ENCODE results near the gene POU6F1. TPM values are rescaled to one million over a fixed set of nuclear protein-coding genes. Genes with fewer than 3 reads are reported as not detected.
"Not testable (repeated sequence)": the region's sequence is repeated elsewhere in the genome, so short reads cannot be mapped to it uniquely, and the experiment has no call there.

Gene POU6F1
- total RNA-seq, 2 experiments from 2014 or later = 4.7 to 6.3 TPM

DNA sequence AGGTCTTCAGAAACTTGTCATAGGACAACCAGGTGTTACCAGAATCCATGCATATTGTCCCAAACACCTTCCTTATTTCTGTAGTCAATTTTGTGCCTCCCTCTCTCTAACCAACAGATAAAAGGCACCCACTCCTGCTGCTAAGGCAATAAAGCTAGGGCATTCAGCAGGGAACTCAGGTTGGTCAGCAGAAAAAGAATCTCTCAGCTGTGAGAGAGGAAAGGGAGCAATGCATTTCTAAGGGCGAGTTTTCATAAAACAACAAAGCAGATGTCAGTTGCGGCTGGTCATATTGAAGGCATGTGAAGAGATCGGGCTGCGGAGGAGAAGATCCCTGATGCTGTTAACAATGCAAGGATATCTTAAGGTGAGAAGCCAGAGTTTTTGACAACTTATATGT is 7.4 kb upstream of the POU6F1 start:
- Mint-ChIP-seq H3K27me3 (no peaks in the 10 kb centered on the region), H3K9me3 (no peaks in the 10 kb centered on the region), H3K4me3 (no peak overlapping the region), H3K27ac (no peak overlapping the region), H3K36me3 (ENCODE audit: low read depth) (no peaks in the 10 kb centered on the region), H3K4me1 (no peaks in the 10 kb centered on the region)
- ChIA-PET CTCF (interaction anchor here (0.6 to 0.7 kb wide), 2 partner anchors 13 to 47 kb away, joined by 3 read pairs; partner anchors contain the start of gene DAZAP2), POLR2A (no interaction called here)
- DNase-seq = no peak

DNA sequence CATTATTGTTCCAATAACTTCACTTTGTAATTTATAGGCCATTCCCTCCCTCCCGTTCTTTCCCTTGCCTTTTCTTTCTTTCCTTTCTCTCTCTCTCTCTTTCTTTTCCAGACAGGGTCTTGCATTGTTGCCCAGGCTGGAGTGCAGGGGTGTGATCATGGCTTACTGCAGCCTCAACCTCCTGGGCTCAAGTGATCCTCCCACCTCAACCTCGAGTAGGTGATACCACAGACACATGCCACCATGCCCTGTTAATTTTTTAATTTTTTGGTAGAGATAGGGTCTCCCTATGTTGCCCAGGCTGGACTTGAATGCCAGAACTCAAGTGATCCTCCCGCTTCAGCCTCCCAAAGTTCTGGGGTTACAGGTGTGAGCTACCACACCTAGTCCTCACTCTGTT is 6.8 kb upstream of the POU6F1 start:
- CTCF ChIA-PET = no interaction called here
- Mint-ChIP-seq H3K4me1 (no peaks in the 10 kb centered on the region), H3K27me3 (no peaks in the 10 kb centered on the region), H3K9me3 (no peaks in the 10 kb centered on the region), H3K4me3 (no peak overlapping the region), H3K27ac (no peak overlapping the region), H3K36me3 (ENCODE audit: low read depth) (no peaks in the 10 kb centered on the region)
- POLR2A ChIA-PET = no interaction called here
- no peak for DNase-seq

DNA sequence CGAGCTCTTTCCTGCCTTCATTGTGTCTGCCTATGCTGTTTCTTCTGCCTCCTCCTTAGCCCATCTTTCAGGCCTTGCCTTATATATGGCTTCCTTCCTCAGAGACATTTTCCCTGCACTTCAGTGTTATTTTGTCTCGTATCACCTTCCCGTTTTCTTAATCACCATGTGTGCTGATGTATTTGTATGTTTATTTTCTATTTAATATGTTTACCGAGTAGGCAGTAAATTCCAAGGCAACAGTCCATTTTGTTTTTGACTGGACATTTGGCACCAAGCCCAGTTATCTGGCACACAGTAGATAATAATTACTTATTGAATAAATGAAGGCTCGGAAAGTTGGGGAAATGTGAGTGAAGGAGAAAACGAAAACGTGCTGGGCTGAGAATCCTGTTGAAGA is 4.6 kb upstream of the POU6F1 start:
- CTCF ChIA-PET = no interaction called here
- POLR2A ChIA-PET = no interaction called here
- Mint-ChIP-seq H3K27me3 (no peaks in the 10 kb centered on the region), H3K4me1 (peaks cover 14% of the 10 kb centered on the region), H3K36me3 (ENCODE audit: low read depth) (no peaks in the 10 kb centered on the region), H3K27ac (no peak overlapping the region), H3K9me3 (no peaks in the 10 kb centered on the region), H3K4me3 (no peak overlapping the region)
- no peak for DNase-seq

DNA sequence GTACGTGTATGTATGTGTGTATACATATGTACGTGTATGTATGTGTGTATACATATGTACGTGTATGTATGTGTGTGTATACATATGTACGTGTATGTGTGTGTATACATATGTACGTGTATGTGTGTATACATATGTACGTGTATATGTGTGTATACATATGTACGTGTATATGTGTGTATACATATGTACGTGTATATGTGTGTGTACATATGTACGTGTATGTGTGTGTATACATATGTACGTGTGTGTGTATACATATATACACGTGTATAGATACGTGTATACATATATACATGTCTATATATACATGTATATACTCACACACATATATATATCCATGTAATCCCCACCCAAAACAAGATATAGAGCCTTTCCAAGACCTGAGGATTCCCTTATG is 2.0 kb upstream of the POU6F1 start:
- POLR2A ChIA-PET = interaction anchor here (0.7 to 1.0 kb wide), 2 partner anchors 19 to 481 kb away, joined by 3 read pairs; partner anchors contain the start of gene DAZAP2

DNA sequence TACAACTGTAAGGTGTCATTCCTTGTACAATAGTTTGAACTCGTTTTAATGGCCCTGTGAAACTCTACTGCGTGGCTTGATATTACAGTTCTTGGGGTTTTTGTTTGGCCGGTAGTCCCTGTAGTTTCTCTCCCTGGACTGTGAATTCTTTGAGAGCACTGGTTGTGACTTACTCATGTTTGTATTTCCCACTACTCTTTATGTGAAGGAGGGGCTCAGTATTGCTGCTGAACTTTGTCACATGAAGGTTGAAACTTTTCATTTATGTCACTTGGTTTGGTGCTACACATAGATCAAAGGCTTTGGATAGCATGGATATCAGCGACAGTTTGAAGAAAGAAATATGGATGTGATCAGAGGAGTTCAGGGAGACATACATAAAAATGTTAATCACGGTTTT is 1.5 kb upstream of the POU6F1 start:
- no peak for DNase-seq
- Mint-ChIP-seq H3K27ac (no peak overlapping the region), H3K4me1 (peaks cover 18% of the 10 kb centered on the region), H3K36me3 (ENCODE audit: low read depth) (no peaks in the 10 kb centered on the region), H3K27me3 (no peaks in the 10 kb centered on the region), H3K9me3 (no peaks in the 10 kb centered on the region), H3K4me3 (peak overlapping the region; percentile 85)
- ChIA-PET CTCF (interaction anchor here (1.8 to 2.6 kb wide), 3 partner anchors 11 to 136 kb away, joined by 6 to 17 read pairs (median 7); partner anchors contain the start of gene CSRNP2), POLR2A (no interaction called here)

More for the DNA sequence above, 2.0 kb upstream of the POU6F1 start:
- H3K27me3 Mint-ChIP-seq; H3K4me3 Mint-ChIP-seq; H3K27ac Mint-ChIP-seq; DNase-seq; H3K9me3 Mint-ChIP-seq; H3K36me3 Mint-ChIP-seq (ENCODE audit: low read depth): not testable (repeated sequence)
- H3K4me1 Mint-ChIP-seq = peaks cover 18% of the 10 kb centered on the region
- CTCF ChIA-PET = interaction anchor here (0.6 to 0.7 kb wide), 2 partner anchors 10 to 27 kb away, joined by 3 to 4 read pairs; no protein-coding TSS in a partner anchor

DNA sequence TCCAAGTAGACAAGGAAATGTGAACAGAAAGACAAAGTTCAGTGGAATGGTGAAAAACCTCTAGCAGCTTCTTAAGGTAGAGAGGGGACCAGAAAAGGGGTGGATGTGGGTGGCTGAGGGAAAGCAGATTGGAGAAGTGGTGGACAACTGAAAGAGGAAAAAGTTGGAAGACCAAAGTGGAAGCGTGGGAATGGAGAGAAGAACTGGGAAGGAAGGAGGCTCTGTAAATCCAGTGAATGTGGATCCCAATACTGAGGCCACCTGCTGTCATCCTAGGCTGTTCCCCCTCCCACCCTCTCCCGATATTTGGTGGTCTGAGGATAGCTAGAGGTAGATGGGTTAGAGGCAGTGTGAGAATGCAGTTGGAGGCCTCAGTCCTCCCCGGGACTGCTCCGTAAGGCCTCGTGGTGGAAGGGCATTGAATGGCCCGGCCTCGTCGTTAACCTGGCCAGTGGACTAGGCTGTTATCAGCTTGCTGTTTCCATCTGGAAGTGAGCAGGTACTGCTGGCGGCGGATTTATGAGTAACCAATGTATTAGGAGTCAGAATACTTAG is 822 bp upstream of the POU6F1 start:
- Mint-ChIP-seq H3K9me3 (no peaks in the 10 kb centered on the region), H3K4me3 (peak overlapping the region; percentile 85), H3K27ac (peak overlapping the region; percentile 90), H3K27me3 (no peaks in the 10 kb centered on the region), H3K4me1 (peaks cover 18% of the 10 kb centered on the region), H3K36me3 (ENCODE audit: low read depth) (no peaks in the 10 kb centered on the region)
- ChIA-PET POLR2A (interaction anchor here (1.0 to 1.3 kb wide), 2 partner anchors 20 to 135 kb away, joined by 3 to 6 read pairs; partner anchors contain the start of genes CSRNP2 and DAZAP2), CTCF (interaction anchor here (0.6 to 2.6 kb wide), 12 partner anchors 9 to 137 kb away, joined by 3 to 17 read pairs (median 6); partner anchors contain the start of genes CSRNP2 and DAZAP2)
- DNase-seq = no peak

DNA sequence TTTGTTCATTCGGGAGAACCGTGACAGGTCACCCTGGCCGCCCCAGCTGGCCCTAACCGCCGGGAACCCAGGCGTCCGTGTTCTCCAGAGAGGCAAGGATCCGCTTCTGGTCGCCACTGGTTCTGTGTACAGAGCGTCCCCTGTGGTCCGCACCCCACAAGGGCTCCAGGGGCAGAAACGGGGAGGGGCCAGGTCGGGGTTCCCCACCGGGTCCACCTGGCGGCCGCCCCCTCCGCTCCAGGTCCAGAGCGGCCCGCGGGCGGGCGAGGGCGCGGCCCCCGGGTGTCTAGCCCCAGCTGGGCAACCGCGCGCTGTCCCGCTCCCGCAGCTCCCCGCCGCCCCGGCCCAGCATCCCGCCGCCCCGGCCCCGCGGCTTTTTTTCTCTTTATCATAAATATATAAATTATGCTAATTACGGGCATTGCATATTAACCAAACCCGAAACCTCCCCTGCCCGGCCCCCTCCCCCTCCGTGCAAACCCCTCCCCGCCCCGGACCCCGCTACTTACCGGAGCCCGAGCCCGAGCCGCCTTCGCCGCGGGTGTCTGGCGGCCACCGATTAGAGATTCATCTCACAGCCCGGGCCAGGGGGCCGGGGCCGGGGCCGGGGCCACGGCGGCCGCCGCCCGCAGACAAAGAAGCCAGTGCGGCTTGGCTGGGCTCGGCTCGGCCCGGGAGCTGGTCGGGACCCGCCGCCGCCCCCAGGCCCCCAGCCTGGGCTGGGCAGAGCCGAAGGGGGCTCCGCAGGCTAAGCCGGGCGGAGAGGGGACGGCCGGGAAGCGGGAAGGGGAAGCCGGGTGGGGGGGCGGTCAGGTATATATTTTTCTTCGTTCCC is 512 bp downstream of the POU6F1 start:
- ChIA-PET POLR2A (interaction anchor here (1.0 to 1.3 kb wide), 2 partner anchors 21 to 134 kb away, joined by 3 to 6 read pairs; partner anchors contain the start of genes CSRNP2 and DAZAP2), CTCF (interaction anchor here (0.6 to 2.6 kb wide), 13 partner anchors 11 to 712 kb away, joined by 3 to 17 read pairs (median 5); partner anchors contain the start of genes CSRNP2 and DIP2B)
- no peaks in the 10 kb centered on the region for H3K9me3 Mint-ChIP-seq
- H3K27ac Mint-ChIP-seq = peak overlapping the region; percentile 90
- peaks cover 18% of the 10 kb centered on the region for H3K4me1 Mint-ChIP-seq
- H3K4me3 Mint-ChIP-seq = peak overlapping the region; percentile 85
- H3K36me3 Mint-ChIP-seq (ENCODE audit: low read depth) = no peaks in the 10 kb centered on the region
- DNase-seq = peak; percentile 34
- no peaks in the 10 kb centered on the region for H3K27me3 Mint-ChIP-seq

DNA sequence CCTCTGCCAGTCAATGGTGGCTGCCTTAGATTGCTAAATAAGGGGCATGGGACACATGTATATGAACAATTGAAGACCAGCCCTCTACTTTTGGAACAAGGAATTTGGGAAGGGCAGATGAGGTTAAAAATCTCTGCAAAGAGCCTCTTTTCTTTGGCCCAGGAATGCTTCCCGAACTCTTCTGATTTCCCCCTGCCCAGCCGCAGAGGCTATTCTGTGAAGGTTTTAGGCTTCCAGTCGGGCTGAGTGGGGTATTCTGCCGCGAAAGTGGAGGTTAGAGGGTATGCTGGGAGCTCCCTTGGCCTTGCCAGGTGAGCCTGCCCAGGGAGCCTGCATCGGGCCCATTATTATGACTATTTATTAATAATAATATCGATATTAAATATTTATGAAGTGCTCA is 1.2 kb downstream of the POU6F1 start:
- Mint-ChIP-seq H3K4me1 (peaks cover 18% of the 10 kb centered on the region), H3K36me3 (ENCODE audit: low read depth) (no peaks in the 10 kb centered on the region), H3K27ac (peak overlapping the region; percentile 74), H3K9me3 (no peaks in the 10 kb centered on the region), H3K4me3 (peak overlapping the region; percentile 40), H3K27me3 (no peaks in the 10 kb centered on the region)
- CTCF ChIA-PET = interaction anchor here (0.6 to 2.6 kb wide), 5 partner anchors 14 to 712 kb away, joined by 3 to 17 read pairs (median 3); partner anchors contain the start of gene DIP2B
- POLR2A ChIA-PET = no interaction called here
- DNase-seq = no peak

DNA sequence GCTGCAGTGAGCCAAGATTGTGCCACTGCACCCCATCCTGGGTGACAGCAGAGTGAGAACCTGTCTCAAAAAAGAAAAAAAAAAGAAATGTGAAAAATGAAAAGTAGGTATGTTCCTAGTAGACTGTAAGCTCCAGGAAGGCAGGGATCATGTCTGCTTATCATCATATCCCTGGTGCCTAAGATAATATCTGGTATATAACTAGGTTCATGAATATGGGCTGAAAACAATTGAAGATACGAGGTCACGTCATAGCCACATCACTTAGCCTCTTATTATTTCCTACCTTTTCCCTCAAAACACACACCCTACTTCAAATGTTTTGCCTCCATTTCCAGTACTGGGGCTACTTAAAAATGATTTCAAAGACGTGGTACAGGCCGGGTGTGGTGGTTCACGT is 3.0 kb downstream of the POU6F1 start:
- Mint-ChIP-seq H3K27me3 (no peaks in the 10 kb centered on the region), H3K9me3 (no peaks in the 10 kb centered on the region), H3K36me3 (ENCODE audit: low read depth) (no peaks in the 10 kb centered on the region), H3K27ac (no peak overlapping the region), H3K4me3 (no peak overlapping the region), H3K4me1 (peaks cover 18% of the 10 kb centered on the region)
- CTCF ChIA-PET = interaction anchor here (0.6 to 1.8 kb wide), 2 partner anchors 18 to 304 kb away, joined by 3 to 4 read pairs; no protein-coding TSS in a partner anchor
- POLR2A ChIA-PET = no interaction called here
- DNase-seq = no peak

DNA sequence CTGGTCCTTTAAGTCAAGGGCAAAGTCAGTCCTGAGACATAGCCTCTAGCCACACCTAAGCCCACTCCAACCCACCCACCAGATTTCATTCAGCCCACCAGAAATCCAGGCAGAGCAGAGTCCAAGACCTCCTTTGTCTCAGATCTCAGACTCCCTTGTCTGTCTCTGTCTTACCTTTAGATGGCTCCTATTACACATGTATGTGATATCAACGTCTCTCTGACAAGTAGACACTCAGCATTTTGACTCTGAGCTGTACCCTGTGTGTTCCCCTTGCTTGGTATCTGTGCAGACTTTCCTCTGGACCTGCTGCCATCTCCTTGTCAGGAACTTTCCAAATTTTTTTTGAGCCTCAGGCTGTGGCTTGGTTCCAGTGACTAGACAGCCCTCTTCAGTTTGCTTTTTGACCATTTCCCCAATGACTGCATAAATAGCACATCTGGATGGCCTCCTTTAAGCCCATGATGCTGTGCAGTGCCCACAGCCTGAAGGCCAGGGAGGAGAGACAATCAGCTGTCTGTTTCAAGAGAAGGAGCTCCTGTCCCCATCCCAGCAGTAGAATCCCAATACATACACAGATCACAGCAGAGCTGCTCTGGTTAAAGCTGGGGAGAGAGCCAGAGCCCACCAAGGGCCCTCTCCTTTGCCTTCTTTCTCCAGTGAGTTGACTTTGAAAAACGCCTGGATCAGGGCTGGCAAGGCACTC is 7.0 kb downstream of the POU6F1 start:
- POLR2A ChIA-PET = no interaction called here
- no peaks in the 10 kb centered on the region for H3K27me3 Mint-ChIP-seq
- DNase-seq = no peak
- no peaks in the 10 kb centered on the region for H3K36me3 Mint-ChIP-seq (ENCODE audit: low read depth)
- CTCF ChIA-PET = no interaction called here
- no peak overlapping the region for H3K4me3 Mint-ChIP-seq
- no peaks in the 10 kb centered on the region for H3K9me3 Mint-ChIP-seq
- H3K4me1 Mint-ChIP-seq = no peaks in the 10 kb centered on the region
- peak overlapping the region; percentile 15 for H3K27ac Mint-ChIP-seq

DNA sequence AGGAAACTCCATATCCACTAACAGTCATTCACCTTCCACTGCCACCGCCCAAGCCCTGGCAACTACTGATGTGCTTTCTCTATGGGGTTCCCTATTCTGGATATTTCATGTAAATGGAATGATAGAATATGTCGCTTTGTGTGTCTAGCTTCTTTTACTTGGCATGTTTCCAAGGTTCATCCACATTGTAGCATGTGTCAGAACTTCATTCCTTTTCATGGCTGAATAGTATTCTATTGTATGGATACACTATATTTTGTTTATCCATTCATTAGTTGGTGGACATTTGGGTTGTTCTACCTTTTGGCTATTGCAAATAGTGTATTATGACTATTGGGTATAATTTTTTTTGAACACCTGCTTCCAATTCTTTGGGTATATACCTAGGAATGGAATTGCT is 8.6 kb downstream of the POU6F1 start:
- H3K27me3 Mint-ChIP-seq = no peaks in the 10 kb centered on the region
- CTCF ChIA-PET = interaction anchor here (0.6 kb wide), 1 partner anchor 1171 kb away, joined by 4 read pairs; no protein-coding TSS in a partner anchor
- no peaks in the 10 kb centered on the region for H3K4me1 Mint-ChIP-seq
- no peak overlapping the region for H3K27ac Mint-ChIP-seq
- no peak overlapping the region for H3K4me3 Mint-ChIP-seq
- no peaks in the 10 kb centered on the region for H3K36me3 Mint-ChIP-seq (ENCODE audit: low read depth)
- POLR2A ChIA-PET = no interaction called here
- H3K9me3 Mint-ChIP-seq = no peaks in the 10 kb centered on the region
- no peak for DNase-seq

DNA sequence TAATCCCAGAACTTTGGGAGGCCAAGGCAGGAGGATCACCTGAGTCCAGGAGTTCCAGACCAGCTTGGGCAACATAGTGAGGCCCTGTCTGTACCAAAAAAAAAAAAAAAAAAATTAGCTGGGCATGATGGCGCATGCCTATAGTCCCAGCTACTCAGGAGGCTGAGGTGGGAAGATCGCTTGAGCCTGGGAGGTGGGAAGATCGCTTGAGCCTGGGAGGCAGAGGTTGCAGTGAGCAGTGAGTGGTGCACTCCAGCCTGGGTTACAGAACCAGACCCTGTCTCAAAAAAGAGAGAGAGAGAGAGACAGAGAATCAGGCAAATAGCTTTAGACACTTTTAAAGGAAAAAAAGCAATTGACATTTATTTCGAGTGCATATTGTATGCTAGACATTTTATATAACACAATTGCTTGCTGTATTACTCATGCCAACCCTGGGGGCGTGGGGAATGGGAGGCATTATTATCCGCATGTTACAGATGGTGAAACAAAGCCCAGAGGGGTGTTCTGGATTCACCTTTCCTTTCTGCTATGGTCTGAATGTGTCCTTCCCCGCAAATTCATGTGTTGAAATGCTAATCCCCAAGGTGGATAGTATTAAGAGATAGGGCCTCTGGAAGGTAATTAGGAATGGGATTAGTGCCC is 9.7 kb downstream of the POU6F1 start:
- ChIA-PET CTCF (no interaction called here), POLR2A (no interaction called here)
- no peaks in the 10 kb centered on the region for H3K36me3 Mint-ChIP-seq (ENCODE audit: low read depth)
- H3K27me3 Mint-ChIP-seq = no peaks in the 10 kb centered on the region
- H3K4me1 Mint-ChIP-seq = peaks cover 6% of the 10 kb centered on the region
- H3K4me3 Mint-ChIP-seq = no peak overlapping the region
- no peak for DNase-seq
- no peaks in the 10 kb centered on the region for H3K9me3 Mint-ChIP-seq
- H3K27ac Mint-ChIP-seq = no peak overlapping the region

Measured in activated CD4-positive, alpha-beta T cell treated with anti-CD3 and anti-CD28 coated beads, Interleukin-2, amount 10 ng/mL, durations not matched to agents 7 days and 5 days (primary cell).